RWPE2 (cell line): Measurements from ENCODE around the gene CFLAR.
A peak's percentile ranks its signal among the peaks of the same experiment; 100 is the strongest.
"Not testable (repeated sequence)": the region's sequence is repeated elsewhere in the genome, so short reads cannot be mapped to it uniquely, and the experiment has no call there.

ENCODE experiments used
- ATAC-seq: fragments of 200-7000 bp; cut with Tn5 transposase; 3 replicates; pipeline ENCODE4 v1.9.1; 2021; ENCODE audit warnings: low read depth
- DNase-seq: peaks from one replicate; pipeline ENCODE4 v3.0.0-alpha.2; 2020; ENCODE audit warnings: low spot score
- H3K27ac ChIP-seq: fragments of 450-650 bp; 2 replicates; pipeline ENCODE4 v1.5.1; 2017; ENCODE audit warnings: mild to moderate bottlenecking; ENCODE audit not compliant: poor library complexity, severe bottlenecking
- H3K27me3 ChIP-seq: fragments of 250-450 bp; sonication (Bioruptor Pico); 2 replicates; pipeline ENCODE4 v1.5.1; 2021; ENCODE audit warnings: mild to moderate bottlenecking, moderate library complexity; ENCODE audit not compliant: insufficient read depth, poor library complexity, severe bottlenecking
- H3K36me3 ChIP-seq: fragments of 250-450 bp; sonication (Bioruptor Pico); 2 replicates; pipeline ENCODE4 v1.5.1; 2020; ENCODE audit warnings: low read depth, mild to moderate bottlenecking, moderate library complexity
- H3K4me1 ChIP-seq: fragments of 250-450 bp; sonication (Bioruptor Pico); 2 replicates; pipeline ENCODE4 v1.5.1; 2021; ENCODE audit warnings: mild to moderate bottlenecking, moderate library complexity; ENCODE audit not compliant: insufficient read depth, poor library complexity, severe bottlenecking
- H3K4me3 ChIP-seq: fragments of 250-450 bp; sonication (Bioruptor Pico); 2 replicates; pipeline ENCODE4 v1.5.1; 2021; ENCODE audit warnings: mild to moderate bottlenecking, moderate library complexity; ENCODE audit not compliant: severe bottlenecking
- H3K9me3 ChIP-seq: fragments of 250-450 bp; sonication (Bioruptor Pico); 2 replicates; pipeline ENCODE4 v1.5.1; 2021; ENCODE audit warnings: mild to moderate bottlenecking, moderate library complexity; ENCODE audit not compliant: severe bottlenecking
- TF ChIP-seq, protein P1 (sequence below): fragments of 450-650 bp; IDR thresholded peaks from one replicate; pipeline ENCODE4 v1.5.1; 2017; ENCODE audit warnings: mild to moderate bottlenecking, moderate library complexity; ENCODE audit not compliant: poor library complexity, severe bottlenecking

Gene CFLAR

DNA sequence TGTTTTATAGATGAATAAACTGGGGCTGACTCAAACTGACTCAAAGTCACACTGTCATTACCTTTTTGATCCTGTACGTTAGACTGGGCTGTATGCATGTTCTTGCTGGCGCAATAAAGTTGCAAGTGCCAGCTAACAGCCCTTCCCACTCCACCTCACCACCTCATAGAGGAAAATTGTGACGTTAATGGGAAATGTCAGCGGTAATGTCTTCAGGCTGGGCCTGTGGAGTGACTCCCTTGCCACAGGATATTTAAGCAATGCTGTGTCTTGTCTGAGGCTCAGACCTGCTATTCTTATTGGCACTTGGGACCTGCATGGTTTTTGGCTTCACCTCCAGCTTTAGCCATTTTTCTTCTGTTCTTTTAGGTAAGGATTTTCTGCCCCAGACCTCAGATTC is 41.7 kb downstream of the CFLAR start:
- H3K9me3 ChIP-seq, result no peaks in the 10 kb centered on the region
- peaks cover 63% of the 10 kb centered on the region for H3K36me3 ChIP-seq
- H3K27ac ChIP-seq, result peak overlapping the region; percentile 54
- ATAC-seq (peak; percentile 55; the same call in 2 of the 3 replicates), DNase-seq (no peak)
- TF ChIP-seq, protein P1, sequence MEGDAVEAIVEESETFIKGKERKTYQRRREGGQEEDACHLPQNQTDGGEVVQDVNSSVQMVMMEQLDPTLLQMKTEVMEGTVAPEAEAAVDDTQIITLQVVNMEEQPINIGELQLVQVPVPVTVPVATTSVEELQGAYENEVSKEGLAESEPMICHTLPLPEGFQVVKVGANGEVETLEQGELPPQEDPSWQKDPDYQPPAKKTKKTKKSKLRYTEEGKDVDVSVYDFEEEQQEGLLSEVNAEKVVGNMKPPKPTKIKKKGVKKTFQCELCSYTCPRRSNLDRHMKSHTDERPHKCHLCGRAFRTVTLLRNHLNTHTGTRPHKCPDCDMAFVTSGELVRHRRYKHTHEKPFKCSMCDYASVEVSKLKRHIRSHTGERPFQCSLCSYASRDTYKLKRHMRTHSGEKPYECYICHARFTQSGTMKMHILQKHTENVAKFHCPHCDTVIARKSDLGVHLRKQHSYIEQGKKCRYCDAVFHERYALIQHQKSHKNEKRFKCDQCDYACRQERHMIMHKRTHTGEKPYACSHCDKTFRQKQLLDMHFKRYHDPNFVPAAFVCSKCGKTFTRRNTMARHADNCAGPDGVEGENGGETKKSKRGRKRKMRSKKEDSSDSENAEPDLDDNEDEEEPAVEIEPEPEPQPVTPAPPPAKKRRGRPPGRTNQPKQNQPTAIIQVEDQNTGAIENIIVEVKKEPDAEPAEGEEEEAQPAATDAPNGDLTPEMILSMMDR, result no peak
- H3K4me3 ChIP-seq, result no peak overlapping the region
- peaks cover 7% of the 10 kb centered on the region for H3K4me1 ChIP-seq
- H3K27me3 ChIP-seq, result no peaks in the 10 kb centered on the region

DNA sequence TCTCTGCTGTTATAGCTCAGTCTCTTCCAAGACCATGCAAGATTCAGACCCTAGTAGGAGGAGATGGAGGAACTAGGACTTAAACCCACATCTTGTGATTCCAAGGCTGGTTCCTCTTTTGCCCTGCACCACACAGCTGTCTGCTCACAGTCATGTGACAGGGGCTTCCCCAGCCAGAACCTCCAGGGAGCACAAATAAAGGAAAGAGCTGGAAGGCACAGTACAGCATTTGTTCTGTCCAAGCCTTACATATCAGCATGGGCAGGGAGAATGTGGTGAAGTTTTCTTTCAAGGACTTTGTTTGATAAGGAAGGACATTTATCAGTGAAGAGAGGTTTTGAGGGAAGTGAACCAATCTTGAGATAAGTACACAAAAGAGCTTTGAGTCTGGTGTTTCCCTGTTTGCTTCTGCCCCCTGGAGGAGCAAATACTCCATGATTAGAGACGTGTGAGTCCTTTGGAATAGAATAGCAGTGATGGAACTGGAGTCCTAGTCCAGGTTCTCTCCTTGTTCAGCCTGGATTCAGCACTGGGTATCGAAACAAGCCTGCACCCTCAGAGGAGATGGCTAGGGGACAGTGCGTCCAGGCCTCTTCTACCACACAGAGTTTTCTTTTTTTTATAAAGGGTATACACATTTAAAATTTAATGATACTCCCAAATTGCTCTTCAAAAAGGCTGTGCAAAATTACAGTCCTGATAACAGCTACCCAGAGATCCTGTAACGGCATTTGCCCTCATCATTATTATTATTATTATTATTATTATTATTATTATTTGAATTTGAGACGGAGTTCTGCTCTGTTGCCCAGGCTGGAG is 42.4 kb downstream of the CFLAR start:
- Histone ChIP-seq H3K4me1 (peaks cover 7% of the 10 kb centered on the region), H3K36me3 (peaks cover 63% of the 10 kb centered on the region), H3K4me3 (no peak overlapping the region), H3K27me3 (no peaks in the 10 kb centered on the region), H3K9me3 (no peaks in the 10 kb centered on the region), H3K27ac (peak overlapping the region; percentile 54)
- DNase-seq (no peak), ATAC-seq (peak; percentile 88)
- TF ChIP-seq, protein P1, result peak; percentile 89

DNA sequence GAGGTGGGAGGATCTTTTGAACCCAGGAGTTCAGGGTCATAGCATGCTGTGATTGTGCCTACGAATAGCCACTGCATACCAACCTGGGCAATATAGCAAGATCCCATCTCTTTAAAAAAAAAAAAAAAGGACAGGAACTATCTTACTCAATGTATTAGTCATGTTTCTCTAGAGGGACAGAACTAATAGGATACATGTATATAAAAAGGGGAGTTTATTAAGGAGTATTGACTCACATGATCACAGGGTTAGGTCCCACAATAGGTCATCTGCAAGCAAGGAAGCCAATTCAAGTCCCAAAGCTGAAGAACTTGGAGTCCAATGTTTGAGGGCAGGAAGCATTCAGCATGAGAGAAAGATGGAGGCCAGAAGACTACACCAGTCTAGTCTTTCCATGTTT is 48.2 kb downstream of the CFLAR start:
- H3K9me3 ChIP-seq, result no peaks in the 10 kb centered on the region
- H3K27me3 ChIP-seq, result no peaks in the 10 kb centered on the region
- H3K36me3 ChIP-seq, result peaks cover 56% of the 10 kb centered on the region
- TF ChIP-seq, protein P1, result no peak
- H3K4me3 ChIP-seq, result no peak overlapping the region
- no peaks in the 10 kb centered on the region for H3K4me1 ChIP-seq
- H3K27ac ChIP-seq, result no peak overlapping the region
- ATAC-seq, result no peak
- no peak for DNase-seq

DNA sequence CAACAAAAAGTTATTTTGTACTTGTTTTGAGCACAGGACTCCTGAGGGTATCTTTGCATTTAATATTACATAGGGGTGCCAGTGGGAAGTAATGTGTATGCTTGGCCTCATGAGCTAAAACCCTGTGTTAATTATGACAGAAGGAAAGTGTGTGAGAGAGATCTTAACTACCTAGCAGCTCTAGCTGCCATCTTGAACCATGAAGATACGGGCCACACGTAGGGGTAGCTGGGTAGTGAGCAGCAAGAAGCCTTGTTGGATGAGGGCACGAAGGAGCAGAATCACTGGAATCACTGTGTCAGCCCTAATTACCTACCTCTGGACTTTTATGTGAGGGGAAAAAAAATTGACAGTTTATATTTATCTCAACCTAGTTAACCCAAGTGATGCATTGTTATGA is 51.6 kb downstream of the CFLAR start:
- ATAC-seq (no peak), DNase-seq (no peak)
- no peaks in the 10 kb centered on the region for H3K4me1 ChIP-seq

DNA sequence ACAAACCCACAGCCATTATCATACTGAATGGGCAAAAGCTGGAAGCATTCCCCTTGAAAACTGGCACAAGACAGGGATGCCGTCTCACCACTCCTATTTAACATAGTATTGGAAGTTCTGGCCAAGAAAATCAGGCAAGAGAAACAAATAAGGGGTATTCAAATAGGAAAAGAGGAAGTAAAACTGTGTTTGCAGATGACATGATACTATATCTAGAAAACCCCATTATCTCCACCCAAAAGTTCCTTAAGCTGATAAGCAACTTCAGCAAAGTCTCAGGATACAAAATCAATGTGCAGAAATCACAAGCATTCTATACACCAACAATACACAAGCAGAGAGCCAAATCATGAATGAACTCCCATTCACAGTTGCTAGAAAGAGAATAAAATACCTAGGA is 52.5 kb downstream of the CFLAR start:
- not testable (repeated sequence) for H3K27me3 ChIP-seq, ATAC-seq, H3K27ac ChIP-seq, H3K9me3 ChIP-seq, H3K4me3 ChIP-seq, DNase-seq, H3K4me1 ChIP-seq
- H3K36me3 ChIP-seq, result peaks cover 20% of the 10 kb centered on the region

More for the DNA sequence above, 51.6 kb downstream of the CFLAR start:
- Histone ChIP-seq H3K4me3 (no peak overlapping the region), H3K27me3 (no peaks in the 10 kb centered on the region), H3K36me3 (peaks cover 30% of the 10 kb centered on the region), H3K27ac (no peak overlapping the region), H3K9me3 (no peaks in the 10 kb centered on the region)
- TF ChIP-seq, protein P1, result no peak
